Stimulated activated CD4-positive, alpha-beta T cell treated with anti-CD3 and anti-CD28 coated beads, TNF-alpha, amount 100 ng/mL, for 4 hours (primary cell): ENCODE measurements around the gene SLC29A2.
"Not testable (repeated sequence)": the region's sequence is repeated elsewhere in the genome, so short reads cannot be mapped to it uniquely, and the experiment has no call there.

Source experiments
- DNase-seq, 3 experiments: peaks; one replicate each; pipeline ENCODE4 v3.0.0-alpha.2; 2020; ENCODE audit warnings: low read depth in 3 of 3

SLC29A2 gene

DNA sequence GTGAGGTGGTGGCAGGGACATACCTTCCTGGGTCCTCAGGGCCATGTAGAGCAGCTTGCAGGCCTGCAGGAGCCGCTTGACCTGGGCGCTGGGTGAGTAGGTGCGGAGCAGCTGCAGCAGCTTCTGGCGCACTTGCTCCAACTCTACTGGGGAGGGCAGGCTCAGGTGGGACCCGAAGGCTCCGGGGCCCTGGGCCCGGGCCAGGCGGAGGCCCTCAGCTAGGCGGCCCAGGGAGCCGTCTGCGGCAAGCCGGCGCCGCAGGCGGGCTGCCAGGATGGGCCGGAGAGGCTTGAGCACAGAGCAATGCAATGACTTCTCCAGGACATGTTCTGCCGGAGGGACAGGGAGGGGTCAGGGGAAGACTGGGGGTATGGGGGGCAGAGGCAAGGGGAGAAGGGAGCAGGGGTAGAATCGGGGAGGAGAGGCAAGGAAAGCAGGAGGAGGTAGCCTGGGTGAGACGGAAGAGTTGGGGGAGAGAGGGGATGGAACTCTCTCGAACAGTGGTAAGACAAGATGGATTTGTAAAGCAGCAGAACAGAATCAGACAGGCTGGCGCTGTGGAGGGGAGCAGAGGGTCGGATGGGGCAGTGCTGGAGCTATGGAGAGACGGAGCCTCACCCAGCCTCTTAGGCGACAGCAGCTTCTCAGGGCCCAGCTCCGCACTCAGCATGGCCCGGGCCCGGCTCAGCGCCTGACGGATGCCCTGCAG lies 37.5 kb downstream of the SLC29A2 start:
- DNase-seq: no peak

DNA sequence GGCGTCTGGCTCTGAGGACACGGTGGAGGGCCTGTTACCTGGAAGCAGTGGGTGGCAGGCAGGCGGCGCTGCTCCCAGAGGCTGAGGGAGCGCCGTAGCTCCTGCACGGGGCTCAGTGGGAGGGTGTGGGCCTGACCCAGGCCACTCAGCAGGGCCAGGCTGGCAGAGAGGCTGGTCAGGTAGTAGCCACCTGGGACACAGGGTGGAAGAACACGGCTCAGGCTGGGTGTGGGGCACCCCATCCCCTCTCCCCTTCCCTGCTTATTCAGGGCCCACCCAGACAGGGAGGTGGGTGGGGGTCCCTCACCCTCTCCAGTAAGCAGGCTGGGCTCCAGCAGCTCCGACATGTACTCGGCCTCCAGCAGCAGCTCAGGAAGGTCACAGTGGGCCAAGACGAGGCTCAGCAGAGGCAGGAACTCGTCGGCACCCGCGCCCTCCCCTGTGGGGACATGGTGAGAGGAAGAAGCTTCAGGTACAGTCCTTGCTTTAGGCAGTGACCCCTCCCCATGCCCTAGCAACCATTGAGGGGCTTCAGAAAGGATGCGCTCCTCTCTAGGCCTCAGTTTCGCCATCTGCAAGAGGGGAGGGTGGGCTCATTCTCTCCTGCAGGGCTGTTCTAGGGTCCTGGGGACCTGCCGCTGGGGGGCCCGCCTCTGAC lies 38.2 kb downstream of the SLC29A2 start:
- no peak for DNase-seq

DNA sequence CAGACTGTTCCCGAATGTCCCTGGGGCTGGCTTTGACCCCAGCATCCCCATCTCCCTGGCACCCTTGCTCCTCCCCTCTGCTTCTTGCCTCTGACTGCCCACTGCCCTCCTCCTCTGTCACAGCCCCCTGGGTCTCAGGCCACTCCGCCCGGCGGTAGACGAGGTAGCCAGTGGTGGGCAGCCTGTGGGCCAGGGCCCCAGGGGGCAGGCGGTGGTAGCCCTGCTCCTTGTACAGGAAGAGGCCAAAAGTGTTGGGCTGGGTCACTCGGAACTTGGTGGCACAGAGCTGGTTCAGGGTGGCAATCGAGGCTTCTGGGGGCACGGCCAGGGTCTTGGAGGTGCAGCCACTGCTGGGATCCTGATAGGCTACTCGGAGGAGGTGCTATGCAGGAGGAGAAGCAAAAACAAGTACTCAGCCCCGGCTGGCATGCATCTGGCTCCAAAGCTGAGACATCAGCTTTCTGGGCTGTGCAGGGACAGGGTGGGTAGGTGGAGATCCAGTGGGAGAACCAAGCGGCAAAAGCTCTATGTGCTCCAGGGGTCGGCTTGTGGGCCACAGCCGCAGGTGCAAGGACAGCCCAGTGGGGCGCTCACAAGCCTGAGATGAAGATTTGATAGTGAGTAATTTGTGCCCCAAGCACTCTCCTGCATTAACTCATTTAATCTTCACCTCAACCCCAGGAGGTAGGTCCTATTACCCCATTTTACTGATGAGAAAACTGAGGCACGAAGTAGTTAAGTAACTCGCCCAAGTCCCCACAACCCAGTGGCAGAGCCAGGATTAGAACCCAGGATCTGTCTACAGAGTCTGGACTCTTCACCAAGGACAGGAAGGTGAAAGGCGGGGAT lies 39.0 kb downstream of the SLC29A2 start:
- DNase-seq: no peak

DNA sequence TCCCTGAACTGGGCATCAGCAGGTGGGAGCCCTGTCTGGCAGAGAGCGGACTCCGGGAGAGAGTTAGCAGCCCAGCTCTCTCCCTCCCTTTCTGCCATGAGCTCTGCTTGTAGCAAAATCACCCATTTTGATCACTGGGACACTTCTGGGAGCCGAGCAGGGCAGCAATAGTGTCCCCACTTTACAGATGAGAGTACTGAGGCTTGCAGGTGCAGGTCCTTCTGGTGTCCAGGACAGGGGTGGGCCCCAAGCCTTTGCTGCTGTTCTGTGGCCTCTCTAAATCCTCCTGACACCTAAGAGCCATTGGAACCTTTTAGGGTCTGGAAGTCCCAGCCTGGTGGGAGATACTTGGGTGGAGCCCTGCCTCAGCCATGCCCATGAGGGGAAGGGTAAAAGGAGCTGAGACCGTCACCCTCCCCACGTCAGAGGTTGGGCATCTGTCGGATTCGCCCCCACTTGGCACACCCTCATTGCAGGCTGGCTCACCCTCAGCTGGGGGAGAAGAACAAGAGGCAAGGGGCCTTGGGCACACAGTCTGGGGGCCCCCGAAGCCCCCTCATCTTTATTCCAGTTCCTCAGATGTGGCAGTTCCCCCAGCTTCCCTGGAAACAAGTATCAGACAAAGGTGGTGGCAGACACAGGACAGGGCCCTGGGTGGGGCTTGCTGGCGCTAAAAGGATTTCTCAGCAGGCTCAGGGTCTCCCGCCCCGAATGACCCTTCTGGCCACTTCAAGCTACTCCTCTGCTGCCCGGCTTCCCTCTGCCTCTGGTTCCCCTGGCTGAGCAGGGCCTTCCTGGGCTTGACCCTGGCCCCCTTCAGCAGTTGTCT lies 39.8 kb downstream of the SLC29A2 start:
- no peak for DNase-seq

DNA sequence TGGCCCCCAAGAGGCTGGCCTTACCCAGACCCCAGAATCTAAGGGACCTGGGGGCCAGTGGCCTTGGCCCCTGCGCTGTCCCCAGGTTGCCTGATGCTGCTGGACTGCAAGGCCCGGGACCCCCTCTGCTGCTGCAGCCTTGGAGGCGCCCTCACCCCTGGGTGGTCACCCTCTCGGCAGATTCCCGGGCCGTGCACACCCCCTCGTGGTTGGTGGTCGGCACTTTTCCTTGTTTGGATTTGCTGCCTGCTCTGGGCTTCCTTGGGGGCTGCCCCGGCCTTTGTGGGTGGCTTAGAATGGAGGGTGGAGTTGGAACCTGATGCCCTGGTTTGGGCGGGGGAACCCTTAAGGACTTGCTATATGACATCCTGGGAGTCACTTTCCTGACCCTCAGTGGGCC lies 40.6 kb downstream of the SLC29A2 start:
- no peak for DNase-seq

DNA sequence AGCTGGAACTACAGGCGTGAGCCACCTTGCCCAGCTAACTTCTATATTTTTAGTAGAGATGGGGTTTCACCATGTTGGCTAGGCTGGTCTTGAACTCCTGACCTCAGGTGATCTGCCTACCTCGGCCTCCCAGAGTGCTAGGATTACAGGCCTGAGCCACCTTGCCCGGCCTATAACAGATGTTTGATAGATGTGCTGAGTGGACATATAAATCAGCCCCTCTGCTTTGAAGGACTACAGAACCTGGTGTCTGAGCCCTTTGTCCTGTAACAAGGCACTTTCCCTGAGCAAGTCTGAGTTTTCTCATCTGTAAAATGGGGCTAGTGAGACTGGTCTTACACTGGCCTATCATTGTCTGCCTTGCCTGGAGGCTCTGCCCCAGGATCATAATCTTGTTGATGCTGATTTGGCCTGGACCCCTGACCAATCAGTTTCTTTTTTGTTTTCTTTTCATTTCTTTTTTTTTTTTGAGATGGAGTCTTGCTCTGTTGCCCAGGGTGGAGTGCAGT lies 42.3 kb downstream of the SLC29A2 start:
- DNase-seq: no peak

DNA sequence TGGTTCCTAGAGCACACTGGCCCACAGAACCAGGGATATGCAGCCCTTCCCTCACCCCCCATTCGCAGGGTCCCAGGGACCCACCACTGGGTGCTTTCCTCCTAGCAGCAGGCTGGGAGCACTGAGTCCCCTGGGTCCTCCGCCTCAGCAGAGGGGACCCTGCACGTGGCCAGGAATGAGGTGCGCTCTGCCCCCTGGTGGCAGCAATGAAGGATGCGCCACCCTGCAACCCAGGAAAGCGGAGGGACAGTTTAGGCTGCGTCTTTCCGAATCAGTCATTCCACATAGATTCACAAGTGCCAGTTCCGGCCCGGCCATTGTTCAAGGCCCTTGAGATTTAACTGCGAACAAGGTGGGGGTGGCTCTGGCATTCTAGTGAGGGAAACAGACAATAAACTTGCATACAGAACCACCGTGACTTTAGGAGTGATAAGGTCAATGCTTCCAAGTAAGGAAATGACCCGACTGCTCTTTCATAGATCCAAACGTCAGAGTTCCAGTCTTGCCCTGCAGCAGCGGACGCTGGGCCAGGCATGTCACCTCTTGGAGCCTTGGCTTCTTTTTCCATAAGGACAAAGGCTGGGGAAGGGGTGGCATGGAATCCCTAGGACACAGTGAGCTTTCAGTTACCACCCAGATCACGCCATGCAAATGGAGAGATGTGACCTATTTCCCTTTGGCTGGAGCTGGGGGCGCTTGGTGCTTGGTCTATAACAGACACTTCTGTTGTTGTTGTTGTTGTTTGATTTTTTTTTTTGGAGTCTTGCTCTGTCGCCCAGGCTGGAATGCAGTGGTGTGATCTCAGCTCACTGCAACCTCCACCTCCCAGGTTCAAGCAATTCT lies 43.0 kb downstream of the SLC29A2 start:
- DNase-seq: peak; percentile 61 to 69 (median 67)

DNA sequence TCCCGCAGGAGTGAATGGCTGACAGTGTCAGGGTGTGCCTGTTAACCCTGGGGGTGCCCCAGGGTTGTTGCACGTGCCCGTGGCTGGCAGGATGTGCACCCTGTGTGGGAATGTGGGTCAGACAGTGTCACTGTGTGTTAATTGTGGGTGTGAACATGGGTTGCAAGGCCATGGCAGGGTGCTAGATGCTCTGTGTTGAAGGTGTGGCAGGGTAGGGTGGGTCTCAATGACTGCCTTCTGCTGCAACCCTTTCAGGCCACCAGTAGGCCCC lies 43.6 kb downstream of the SLC29A2 start:
- no peak for DNase-seq

DNA sequence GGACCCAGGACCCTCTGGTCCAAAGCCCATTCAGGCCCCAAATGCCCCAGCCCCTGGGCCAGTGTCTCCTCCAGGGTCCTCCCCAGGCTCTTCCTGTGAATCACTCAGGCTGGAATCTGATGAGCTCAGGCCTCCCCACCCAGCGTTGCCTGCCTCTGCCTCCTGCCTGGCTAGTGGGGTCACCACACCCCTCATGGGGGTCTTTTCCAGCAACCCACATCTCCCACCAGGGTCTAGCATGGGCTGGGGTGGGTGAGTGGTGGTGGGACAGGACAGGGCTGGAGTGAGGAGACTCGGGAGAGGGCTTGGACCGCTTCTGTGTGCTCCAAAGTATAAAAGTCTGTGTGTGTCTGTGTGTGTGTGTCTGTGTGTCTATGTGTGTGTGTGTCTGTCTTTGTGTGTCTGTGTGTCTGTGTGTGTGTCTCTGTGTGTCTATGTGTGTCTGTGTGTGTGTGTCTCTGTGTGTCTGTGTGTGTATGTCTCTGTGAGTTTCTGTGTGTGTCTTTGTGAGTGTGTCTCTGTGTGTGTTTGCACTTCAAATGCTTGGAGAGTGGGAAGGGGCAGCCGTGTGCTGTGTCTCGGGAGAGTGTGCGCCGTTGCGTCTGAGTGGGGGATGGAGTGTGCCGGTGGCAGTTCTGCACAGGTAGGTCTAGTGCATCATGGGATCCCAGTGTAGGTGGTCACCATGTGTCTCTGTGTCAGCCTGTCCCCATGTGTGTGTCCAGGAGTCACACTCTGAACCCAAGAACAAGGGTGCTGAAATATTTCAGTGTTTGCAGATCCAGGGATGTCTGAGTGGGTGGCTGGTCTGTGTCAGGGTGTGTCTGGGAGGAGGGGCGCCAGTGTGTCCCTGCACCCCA lies 44.2 kb downstream of the SLC29A2 start:
- DNase-seq: no peak

DNA sequence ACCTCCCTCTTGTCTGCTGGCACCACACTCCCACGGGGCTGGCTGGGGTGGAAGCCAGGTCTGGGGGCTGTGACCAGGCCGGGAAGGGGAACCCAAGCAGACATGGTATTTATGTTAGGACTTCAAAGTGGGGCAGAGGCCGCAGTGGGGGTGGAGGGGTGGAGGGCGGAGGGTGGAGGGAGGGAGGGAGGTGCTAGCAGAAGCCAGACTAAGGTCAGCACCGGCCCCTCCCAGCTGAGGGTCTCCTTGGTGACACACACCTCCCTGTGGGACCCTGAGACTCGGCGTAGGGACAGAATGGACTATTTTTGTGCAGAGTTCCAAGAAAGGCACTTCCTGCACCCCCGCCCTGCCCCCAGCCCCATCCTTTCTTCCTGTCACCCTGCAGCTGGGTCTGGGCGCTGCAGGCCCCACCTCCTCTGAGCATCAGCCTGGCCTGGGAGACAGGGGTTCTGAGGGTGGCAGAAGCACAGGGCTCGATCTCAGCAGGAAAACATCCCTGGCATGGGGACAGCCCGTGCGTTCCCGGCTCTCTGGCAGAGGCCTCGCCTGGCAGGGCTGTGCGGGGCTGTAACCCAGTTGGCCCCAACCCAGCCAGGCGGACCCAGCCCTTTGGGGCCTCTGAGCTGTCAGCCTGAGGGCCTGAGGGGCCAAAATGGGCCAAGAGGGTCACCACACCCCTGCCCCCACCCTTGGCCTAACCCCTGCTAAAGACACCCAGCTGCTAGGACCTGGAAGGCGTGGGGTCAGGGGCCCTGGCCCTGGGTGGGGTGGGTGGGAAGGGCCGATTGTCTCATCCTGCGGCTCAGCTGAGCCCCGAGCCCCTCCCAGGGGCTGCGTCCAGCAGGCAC lies 45.1 kb downstream of the SLC29A2 start:
- DNase-seq: no peak

DNA sequence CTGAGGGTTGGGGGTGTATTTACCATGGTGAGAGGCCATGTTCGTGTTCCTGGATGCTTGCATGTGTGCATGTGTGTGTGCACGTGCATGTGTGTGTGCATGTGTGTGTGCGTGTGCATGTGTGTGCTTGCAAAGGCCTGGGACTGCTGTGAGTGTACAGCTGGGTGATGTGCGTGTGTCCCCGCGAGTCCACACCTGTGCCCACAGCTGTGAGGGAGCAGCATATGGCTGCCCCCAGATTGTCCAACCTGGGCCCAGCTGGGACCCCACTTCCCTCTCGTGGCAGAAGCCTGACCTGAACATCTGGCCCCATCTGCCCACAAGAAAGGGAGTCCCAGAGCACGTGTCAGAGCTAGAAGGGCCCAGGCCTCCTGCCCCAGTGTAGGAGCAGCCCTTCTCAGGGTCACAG lies 46.3 kb downstream of the SLC29A2 start:
- DNase-seq: no peak

DNA sequence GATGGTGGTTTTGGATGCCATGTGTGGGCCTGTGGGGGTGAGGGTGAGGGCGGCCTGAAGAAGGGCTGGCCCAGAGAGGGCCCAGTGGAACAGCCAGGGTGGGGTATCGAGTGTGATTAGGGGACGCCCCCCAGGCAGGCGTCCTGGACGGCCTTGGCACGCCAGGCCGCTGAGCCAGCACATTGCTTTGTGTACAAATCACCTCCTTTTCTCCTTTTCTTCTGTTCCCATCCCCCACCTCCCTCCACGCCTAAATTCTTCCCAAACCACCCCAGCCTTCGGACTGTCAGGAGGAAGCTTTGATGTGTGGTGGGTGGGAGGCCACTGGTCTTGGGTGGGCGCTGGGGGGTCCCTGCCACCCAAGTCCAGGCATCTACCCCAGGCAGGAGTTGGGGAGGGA lies 46.9 kb downstream of the SLC29A2 start:
- DNase-seq: no peak

DNA sequence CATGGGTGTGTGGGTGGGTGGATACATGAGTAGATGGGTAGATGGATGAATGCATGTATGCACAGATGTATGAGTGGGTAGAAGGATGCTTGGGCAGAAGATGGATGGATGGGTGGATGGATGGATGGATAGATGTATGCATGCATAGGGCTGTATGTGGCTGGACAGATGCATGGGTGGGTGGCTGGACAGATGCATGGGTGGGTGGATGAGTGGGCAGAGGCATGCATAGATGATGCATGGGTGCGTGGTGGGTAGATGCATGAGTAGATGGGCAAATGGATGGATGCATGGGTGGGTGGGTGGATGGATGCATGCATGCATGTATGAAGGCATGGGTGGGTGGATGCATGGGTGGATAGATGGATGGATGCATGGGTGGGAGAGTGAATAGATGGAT lies 47.9 kb downstream of the SLC29A2 start:
- DNase-seq: no peak

DNA sequence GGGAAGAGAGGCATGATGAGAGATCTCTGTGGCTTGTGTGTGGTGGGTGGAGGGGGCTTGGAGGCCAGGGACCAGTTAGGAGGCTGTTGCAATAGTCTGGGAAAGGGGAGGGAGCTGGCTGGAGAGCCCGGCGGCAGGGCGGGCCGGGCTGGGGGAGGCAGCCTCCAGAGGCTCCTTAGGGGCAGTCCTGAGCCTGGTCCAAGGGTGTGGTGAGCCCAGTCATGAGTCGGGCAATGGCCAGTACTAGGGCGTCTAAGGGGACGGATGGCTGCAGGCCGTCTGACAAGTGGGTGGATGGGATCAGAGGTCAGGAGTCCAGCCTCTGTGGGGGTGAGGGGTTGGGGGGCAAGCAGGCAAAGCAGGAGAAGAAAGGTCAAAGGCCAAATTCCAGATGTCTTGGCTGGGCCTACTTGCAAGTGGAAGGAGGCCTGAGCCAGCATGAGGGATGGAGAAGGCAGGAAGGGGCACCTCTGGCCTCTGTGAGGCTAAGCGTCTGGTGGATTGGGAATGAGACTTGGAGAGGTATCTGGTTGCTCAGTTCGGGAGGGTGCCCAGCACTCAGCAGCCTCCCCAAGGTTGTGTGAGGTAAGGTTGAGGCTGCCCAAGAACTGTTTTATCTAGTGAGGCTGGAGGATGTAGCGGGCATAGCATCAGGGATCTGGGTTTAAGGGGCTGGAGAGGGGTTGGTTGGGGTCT lies 48.7 kb downstream of the SLC29A2 start:
- no peak for DNase-seq

DNA sequence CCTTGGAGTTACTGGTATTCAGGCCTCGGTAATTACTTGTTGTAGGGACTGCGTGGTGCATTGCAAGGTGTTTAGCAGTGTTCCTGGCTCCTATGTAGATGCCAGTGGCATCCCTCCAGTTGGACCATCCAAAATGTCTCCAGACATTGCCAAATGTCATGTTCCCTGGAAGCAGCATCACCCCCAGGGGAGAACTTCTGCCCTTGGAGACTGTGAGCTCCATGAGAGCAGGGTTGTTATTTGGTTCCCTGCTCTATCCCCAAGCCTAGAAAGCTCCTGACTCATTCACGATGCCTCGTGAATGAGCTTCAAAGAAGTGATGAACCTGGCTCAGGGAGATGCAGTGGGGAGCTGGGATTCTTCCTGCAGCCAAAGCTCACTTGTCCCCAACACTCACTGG lies 50.0 kb downstream of the SLC29A2 start:
- DNase-seq: no peak

DNA sequence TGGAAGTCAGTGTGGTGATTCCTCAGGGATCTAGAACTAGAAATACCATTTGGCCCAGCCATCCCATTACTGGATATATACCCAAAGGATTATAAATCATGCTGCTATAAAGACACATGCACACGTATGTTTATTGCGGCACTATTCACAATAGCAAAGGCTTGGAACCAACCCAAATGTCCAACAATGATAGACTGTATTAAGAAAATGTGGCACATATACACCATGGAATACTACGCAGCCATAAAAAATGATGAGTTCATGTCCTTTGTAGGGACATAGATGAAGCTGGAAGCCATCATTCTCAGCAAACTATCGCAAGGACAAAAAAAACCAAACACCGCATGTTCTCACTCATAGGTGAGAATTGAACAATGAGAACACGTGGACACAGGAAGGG lies 50.8 kb downstream of the SLC29A2 start:
- DNase-seq: not testable (repeated sequence)

DNA sequence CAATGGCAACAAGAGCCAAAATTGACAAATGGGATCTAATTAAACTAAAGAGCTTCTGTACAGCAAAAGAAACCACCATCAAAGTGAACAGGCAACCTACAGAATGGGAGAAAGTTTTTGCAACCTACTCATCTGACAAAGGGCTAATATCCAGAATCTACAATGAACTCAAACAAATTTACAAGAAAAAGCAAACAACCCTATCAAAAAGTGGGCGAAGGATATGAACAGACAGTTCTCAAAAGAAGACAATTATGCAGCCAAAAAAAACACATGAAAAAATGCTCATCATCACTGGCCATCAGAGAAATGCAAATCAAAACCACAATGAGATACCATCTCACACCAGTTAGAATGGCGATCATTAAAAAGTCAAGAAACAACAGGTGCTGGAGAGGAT lies 51.3 kb downstream of the SLC29A2 start:
- not testable (repeated sequence) for DNase-seq

DNA sequence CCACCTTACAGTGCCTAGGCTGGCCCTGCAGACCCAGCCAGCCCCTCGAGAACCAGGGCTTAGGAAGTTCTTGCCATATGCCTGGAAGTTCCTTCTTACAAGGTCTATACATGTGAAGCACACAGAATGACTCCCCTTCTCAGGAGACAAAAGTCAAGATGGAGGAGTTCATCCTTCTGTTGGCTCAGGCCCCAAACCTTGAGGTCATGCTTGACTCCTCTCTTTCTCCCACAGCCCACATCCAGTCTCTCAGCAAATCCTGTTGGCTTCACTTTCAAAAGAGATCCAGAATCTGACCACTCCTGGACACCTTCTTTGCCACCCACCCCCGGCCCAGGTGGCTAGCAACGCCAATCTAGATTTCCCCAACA lies 53.0 kb downstream of the SLC29A2 start:
- DNase-seq: no peak
